ENCODE data around the gene B4GALT6. TPM values are rescaled to one million over a fixed set of nuclear protein-coding genes. Genes with fewer than 3 reads are reported as not detected.

B4GALT6 gene
- total RNA-seq, 2 donors from 2014 or later, result 4.2 to 4.5 TPM

DNA sequence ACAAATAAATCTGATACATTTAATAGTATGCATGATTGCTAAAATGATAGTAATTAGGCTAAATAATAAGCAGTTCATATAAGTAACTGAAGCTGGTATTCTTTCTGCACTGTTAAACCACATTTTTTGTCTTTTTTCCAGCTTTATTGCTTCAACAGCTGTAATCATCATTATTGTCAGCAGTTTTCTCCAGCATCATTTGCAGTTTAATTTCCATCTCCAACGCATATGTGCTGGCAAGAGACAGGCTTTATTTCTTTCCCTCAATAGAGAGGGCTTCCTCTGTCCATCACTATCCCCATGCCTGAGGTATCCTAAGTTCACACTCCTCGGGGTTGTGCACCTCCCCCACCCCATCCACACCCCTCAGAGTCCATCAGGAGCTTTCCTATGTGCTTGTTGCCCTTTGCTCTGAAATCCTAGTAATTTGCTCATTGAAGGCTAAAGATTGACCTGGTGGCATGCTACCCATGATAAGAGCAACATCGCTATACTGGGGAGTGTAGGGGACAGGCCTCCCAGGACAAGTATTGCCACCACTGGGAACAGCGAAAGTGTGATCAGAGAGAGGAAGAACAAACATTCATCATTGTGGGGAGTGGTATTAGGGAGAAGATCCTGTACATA, 37.1 kb downstream of the B4GALT6 start:
- DNase-seq (ENCODE audit: low spot score), result no peak
- intact Hi-C loops (cut with DNase I), result loop anchor here in 1 of 2 donors (5.0 kb wide), 1 partner anchor 120 kb away; no protein-coding TSS in a partner anchor

DNA sequence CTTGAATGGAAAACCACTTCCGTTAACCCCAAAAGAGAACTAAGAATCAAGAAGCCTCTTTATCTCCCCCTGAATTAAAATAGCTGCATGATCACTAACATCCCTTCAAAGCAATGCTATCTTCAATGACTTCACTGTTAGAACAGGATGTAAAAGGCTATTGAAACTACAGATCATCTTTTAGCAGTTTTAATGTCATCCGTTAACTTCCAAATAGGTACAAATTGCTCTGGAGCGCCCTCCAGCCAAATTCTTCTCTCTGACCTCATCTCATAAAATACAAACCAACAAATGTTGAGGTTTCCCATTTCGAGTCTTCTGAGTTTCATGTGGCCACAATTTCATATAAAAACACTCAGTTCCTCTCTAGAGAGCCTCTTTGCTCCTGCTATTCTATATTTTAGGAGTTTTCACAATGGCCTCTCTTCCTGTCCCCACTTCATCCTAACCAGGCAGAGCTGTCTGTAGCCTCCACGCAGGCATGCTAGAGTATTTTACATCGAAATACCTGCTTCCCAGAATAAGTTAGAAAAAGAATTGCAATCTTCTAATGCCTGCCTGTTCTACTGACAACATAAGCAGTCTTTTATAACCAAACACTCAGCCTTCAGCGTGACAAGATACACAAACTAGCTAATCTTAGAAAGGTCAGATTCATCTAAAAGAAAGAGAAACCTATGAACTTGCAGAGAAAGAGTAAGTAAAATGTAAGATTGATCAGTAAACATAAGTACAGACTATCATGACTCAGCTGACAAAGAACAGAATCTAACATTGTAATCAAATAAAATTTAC, 37.9 kb downstream of the B4GALT6 start:
- DNase-seq (ENCODE audit: low spot score), result no peak
- intact Hi-C loops (cut with DNase I), result loop anchor here in 1 of 2 donors (5.0 kb wide), 1 partner anchor 121 kb away; no protein-coding TSS in a partner anchor

DNA sequence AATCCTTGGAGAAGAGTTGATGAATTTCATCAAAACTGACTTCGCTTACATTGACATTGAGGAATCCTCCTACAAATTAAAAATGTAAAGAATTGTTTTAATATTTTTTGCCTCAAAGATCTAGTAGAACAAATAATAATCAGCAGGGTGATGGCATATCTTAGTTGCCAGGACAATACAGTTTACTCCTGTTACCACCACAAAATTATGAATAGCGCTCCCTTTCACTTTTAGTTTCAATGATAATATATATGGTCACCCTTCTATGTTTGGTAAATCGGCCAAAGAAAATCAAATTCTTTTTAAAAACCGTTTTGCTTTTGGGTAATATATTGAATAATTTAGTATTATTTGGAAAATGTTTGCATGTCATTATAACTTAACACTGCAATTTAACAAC, 39.0 kb downstream of the B4GALT6 start:
- DNase-seq (ENCODE audit: low spot score), result no peak
- intact Hi-C loops (cut with DNase I), result loop anchor here in 1 of 2 donors (5.0 kb wide), 1 partner anchor 122 kb away; no protein-coding TSS in a partner anchor

DNA sequence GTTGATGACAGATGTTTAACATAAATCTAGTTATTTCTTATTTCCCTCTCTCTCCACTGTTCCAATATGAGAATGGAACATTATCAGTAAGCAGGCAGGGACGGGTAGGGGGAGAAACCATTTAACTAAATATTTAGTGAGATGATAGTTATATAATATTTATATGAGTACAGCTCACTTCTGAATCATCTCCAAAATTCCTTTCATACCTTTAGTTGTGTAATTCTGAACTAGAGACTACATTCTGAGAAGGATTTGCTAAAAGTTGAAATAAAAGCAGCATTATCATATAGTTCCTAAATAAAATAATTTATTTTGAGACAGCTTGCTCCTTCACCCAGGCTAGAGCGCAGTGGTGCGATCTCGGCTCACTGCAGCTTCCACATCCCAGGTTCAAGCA, 41.4 kb downstream of the B4GALT6 start:
- DNase-seq (ENCODE audit: low spot score), result no peak
- intact Hi-C loops (cut with DNase I), result no loop called here

DNA sequence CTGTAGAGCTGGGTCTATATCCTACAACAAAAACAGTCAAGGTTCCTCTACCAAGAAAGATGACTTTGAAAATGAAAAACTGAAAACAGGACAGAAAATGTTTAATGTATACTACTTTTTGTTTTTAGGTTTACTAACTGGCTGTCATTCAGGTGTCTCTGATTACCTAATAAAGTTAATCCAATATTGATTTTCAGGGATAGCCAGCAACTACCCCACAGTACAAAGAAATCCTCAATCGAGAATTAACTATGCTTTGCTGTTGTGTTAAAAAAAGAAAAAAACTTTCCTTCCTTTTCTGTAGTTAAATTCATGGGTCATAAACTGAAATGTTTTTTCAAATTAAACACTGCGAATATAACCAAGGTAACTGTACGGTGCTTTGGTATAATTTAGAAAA, 46.9 kb downstream of the B4GALT6 start:
- intact Hi-C loops (cut with DNase I), result no loop called here
- no peak for DNase-seq (ENCODE audit: low spot score)

DNA sequence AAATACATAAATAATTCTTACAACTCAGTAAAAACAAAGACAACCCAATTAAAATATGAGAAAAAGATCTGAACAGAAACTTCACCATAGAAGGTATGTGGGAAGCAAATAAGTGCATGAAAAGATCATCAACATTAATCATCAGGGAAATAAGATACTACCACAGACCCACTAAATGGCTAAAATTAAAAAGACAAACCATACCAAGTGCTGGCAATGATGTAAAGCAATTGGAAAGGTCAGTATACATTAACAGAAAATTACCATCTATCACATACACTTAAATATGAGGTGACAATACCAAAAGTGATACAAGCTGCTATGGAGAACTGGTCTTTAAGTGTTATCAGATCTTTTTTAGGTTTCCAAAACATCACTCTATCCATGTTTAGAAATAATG, 48.0 kb downstream of the B4GALT6 start:
- no peak for DNase-seq (ENCODE audit: low spot score)
- intact Hi-C loops (cut with DNase I), result no loop called here

DNA sequence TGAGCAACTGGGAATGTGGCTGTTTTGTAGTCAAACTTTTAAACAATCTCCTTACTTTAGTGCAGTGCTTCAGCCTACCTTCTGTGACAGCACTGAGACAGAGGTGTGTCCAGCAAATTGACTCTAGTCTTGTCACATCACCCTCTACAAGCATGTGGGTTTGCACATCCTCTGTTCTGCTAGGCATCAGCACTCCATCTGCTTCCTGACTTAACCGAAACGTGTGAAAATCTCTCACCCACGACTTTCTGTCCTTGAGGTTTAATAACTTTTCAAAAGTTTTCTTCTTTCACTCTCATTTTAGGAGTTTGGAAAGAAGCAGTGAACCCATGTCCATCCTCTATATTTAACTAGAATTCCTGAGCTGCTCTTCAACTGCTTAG, 50.1 kb downstream of the B4GALT6 start:
- DNase-seq (ENCODE audit: low spot score), result no peak

DNA sequence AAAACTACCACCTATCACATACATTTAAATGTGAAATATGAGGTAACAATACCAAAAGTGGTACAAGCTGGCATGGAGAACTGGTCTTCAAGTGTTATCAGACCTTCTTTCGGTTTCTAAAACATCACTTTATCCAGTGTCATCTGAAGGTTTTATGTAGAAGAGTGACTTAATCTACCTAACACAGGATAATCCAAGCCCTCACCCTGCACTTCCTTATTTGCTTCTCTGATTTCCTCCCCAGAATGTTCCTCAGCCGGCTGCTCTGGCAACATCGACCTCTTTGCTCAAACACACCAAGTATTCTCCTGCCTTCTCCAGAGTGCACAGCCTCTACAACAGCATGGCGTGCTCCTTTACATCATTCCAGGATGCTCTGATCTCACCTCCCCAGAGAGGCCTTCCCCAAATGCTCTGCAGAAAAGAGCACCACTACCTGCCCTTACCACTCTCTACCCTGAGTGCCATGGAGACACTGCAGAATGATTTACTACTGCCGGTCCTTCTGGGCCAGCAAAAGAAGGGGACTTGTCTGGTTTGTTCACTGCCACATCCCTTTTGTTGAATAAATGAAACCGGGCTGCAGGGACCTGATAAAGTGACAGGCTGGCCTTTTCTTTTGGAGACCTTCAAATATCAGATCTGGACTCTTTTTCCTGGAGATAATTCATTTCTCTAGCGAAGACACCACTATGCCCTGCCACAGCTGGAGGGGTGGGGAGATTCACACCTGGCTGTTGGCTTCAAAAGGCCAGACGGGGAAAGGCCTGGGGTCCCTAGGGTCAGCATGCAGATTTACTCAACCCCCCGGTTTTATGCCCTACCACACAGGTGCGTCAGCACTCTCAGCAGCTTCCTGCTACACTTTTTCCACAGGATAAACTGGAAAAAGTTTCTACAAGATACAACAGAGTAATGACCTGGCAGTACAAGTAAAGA, 50.7 kb downstream of the B4GALT6 start:
- intact Hi-C loops (cut with DNase I), result no loop called here
- no peak for DNase-seq (ENCODE audit: low spot score)

More for the DNA sequence above, 50.1 kb downstream of the B4GALT6 start:
- intact Hi-C loops (cut with DNase I), result no loop called here

DNA sequence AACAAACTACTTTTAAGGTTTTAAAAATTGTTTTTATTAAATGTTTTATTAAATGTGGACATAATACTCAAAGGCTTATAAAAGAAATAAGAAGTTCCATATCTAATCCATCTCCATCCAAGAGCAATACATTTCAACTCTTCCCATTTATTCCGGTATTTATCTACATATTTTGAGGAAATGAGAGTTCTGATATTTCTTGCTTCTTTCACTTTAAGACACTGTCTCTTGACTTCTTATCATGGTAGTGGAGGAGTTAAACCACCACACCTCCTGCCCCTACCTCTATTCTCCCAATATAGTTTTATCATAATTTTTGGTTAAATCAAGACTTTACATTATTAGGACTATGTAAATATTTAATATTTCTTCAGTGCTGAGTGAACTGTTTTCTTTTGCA, 52.0 kb downstream of the B4GALT6 start:
- intact Hi-C loops (cut with DNase I), result no loop called here
- no peak for DNase-seq (ENCODE audit: low spot score)

DNA sequence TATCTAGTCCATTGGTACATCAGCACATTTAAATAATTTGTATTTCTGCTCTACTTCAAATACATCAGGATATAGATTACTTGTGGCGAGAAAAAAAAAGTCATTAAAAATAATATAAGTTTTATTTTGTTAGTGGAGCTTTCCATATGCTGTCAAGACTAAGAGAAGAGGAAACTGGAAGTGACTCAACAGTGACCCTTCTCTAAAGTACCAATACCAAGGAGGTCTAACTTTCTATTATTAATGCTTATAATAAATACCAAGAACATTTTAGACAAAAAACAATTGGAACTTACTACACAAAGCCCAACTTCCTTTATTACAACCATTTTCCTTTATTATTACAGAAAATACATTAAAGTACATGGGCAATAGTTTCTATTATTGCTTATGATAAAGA, 52.9 kb downstream of the B4GALT6 start:
- DNase-seq (ENCODE audit: low spot score), result no peak
- intact Hi-C loops (cut with DNase I), result no loop called here

DNA sequence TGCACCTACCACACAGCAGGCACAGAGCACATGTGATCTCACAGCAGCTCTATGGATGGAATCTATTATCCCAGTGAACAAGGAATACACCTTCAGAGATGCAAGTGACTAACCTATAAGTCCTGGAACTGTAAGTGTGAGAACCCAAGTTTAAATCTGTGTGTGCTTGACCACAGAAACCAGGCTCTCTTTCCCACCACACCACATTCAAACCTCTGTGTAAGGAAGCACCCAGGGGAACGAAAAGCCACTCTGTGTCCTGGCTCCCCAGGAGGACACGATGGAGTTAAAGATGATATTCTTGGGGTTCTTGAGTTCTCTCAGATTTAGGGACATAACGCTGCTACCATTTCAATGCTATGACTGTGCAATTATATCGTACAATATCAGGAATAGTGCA, 53.8 kb downstream of the B4GALT6 start:
- intact Hi-C loops (cut with DNase I), result no loop called here

DNA sequence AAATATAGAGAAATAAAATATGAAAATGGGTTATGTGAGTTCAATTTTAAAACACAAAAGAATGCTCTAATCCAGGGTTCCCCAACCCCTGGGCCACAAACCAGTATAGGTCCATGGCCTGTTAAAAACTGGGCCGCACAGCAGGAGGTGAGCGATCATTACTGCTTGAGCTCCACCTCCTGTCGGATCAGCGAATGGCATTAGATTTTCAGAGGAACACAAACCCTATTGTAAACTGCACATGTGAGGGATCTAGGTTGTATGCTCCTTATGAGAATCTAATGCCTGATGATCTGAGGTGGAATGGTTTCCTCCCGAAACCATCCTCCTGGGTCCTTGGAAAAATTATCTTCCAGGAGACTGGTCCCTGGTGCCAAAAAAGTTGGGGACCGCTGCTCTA, 58.0 kb downstream of the B4GALT6 start:
- no peak for DNase-seq (ENCODE audit: low spot score)
- intact Hi-C loops (cut with DNase I), result no loop called here

More for the DNA sequence above, 53.8 kb downstream of the B4GALT6 start:
- no peak for DNase-seq (ENCODE audit: low spot score)

DNA sequence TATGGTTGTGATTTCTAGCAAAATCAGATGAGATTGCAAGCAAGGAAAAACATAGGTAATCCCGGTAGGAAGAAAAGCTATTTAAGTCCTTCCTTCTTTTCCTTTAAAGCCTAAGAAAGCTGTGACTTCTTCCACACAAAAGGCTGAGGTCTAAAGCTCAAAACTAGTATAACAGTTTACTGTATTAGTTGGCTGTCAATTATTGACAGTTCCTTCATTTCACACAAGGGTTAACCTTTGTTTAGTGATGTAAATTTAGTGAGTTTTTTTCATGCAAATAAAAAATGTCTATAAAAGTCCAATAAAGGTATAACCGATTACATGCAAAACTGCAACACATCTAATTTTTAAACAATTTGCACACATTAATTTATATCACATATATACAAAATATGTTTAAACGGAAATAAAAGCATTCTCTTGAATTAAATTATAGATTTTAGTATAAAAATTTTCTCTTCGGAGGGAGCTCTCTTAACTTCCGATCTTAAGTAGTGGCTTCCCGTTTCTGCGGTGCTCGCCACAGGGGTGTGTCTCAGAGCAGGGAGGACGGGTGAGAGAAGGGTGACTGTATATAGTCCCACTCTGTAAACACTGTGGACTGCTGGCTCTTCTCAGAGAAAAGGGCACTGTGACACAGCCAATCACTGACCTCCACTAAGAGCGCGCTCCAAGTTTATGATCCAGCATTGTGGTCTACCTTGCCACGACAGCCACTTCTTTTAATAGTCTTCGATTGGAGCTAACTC, 59.3 kb downstream of the B4GALT6 start:
- no peak for DNase-seq (ENCODE audit: low spot score)
- intact Hi-C loops (cut with DNase I), result no loop called here

DNA sequence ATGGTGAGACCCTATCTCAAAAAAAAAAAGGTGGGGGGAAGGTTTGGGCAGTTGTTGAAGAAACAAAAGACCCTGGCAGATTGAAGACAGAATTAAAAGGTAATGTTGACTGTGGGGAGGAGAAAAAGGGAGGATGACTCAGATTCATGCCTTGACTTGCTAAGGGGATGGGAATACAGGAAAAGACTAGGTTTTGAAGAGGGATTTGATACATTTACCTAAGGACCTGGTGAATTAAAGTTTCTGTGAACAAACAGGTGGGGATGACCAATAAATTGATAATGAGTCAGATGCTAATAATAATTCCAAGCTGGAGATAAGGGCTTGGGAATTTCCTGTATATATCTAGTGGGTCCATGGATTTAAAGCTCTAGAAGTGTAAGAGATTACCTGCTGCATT, 65.1 kb downstream of the B4GALT6 start:
- no peak for DNase-seq (ENCODE audit: low spot score)
- intact Hi-C loops (cut with DNase I), result no loop called here

DNA sequence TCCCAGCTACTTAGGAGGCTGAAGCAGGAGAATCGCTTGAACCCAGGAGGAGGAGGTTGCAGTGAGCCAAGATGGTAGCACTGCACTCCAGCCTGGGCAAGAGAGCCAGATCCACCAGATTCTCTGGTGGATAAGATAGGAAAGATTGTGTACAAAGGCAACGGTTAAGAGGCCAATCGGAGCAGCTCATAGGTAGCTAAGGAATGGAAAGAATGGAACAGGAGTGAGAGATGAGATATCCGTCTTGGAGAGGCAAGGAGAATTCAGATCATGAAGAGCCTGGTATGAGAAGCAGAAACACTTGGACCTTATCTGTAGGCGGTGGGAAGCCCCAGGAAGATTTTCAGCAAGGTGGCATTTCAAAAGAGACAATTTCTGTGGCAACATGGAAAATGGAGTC, 65.6 kb downstream of the B4GALT6 start:
- intact Hi-C loops (cut with DNase I), result no loop called here
- no peak for DNase-seq (ENCODE audit: low spot score)

DNA sequence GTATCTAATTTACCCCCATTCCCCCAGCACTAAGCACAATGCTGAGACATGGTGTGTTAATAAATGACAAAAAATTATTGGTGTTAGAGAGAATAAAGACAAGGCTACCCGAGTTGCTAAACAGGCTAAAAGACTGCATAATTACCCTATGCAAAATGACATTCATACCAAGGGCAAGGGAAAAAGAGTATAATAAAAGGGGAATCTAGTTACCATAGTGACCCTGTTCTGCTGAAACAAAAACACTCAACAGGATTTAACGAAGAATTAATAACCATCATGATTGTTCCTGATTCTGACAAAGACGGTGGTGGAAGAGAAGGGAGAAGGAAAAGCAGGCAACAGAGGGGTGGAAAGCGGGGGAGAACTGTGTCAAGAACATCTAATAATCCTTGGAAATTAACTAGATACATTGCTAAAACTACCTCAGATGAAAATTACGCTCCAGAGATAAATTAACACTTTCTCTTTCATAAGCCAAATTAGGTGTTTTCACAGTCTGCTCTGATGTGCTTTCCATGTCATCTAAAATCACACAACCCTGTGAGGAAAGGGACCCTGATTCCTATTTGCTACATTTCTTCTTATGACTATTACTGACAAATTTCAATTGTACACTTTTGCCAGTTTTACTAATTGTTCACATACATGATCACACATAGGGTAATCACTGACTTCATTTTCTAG, 67.2 kb downstream of the B4GALT6 start:
- DNase-seq (ENCODE audit: low spot score), result no peak
- intact Hi-C loops (cut with DNase I), result no loop called here

DNA sequence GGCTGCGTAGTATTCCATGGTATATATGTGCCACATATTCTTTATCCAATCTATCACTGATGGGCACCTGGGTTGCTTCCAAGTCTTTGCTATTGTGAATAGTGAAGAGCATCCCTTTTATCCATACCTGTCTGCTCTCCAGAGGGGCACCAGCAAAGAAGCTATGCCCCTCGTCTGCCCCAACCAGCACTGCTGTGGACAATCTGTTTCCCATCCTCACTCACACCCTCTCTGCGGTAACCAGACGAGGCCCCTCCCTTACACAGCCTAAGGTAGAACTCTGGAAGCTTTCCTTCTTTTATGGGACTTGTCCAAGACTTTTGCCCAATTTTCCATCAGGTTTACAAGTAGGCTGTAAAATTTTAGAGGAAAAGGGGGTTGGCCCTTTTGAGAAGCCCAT, 67.8 kb downstream of the B4GALT6 start:
- intact Hi-C loops (cut with DNase I), result no loop called here
- DNase-seq (ENCODE audit: low spot score), result no peak

DNA sequence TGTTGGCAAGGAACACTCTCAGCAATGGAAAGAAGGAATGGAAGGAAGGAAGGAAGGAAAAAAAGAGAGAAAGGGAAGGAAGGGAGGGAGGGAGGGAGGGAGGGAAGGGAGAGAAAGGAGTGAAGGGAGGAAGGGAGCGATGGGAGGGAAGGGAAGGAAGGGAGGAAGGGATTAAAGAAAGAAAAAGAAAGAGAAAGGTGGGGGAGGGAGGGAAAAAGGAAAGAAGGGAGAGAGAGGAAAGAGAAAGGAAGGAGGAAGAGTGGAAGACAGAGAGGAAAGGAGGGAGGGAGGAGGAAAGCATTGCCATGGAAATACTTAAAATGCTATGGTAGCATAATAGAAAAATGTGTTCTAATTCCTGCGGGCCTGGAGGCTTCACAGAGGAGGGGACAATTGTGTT, 70.3 kb downstream of the B4GALT6 start:
- intact Hi-C loops (cut with DNase I), result no loop called here
- no peak for DNase-seq (ENCODE audit: low spot score)

DNA sequence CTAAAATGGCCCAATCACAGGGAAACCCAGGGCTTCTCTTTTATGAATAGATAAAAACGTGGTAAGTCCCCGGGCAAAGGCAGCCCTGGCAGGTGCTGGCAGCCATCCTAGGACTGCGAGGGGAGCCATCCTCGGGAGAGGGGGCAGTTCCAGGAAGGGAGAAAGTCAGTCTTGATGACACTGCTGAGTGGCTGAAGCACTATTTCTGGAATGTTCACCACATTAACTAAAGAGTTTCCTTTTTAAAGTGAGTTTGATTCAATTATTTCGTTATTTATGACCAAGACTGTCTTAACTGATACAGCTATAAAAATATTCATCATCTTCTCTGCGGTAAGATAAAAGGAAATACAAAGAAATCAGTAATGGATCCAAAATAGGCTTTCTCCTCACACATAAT, 72.3 kb downstream of the B4GALT6 start:
- no peak for DNase-seq (ENCODE audit: low spot score)
- intact Hi-C loops (cut with DNase I), result no loop called here

All from posterior vena cava (tissue), 2 donors.